T-helper 1 cell treated with Interleukin-12 subunit alpha and Interleukin-12 subunit beta and Interleukin-4 antibody, amounts not matched to agents 30 μg/mL and 1 μg/mL, for 36 hours (primary cell): ENCODE results near the gene UBE2U.
"Not testable (repeated sequence)": the region's sequence is repeated elsewhere in the genome, so short reads cannot be mapped to it uniquely, and the experiment has no call there.

Experiments used
- H3K27ac Mint-ChIP-seq: one replicate; pipeline ENCODE4 v1.8.0; 2021; ENCODE audit warnings: mild to moderate bottlenecking, mixed read lengths
- H3K27me3 Mint-ChIP-seq: one replicate; pipeline ENCODE4 v1.8.0; 2021; ENCODE audit warnings: low read depth, mixed read lengths
- H3K36me3 Mint-ChIP-seq: one replicate; pipeline ENCODE4 v1.8.0; 2021; ENCODE audit warnings: low read depth, mixed read lengths
- H3K4me1 Mint-ChIP-seq: one replicate; pipeline ENCODE4 v1.8.0; 2021; ENCODE audit warnings: low read depth, mixed read lengths
- H3K4me3 Mint-ChIP-seq: one replicate; pipeline ENCODE4 v1.8.0; 2021; ENCODE audit warnings: mild to moderate bottlenecking, moderate library complexity, mixed read lengths
- H3K9me3 Mint-ChIP-seq: one replicate; pipeline ENCODE4 v1.8.0; 2021; ENCODE audit warnings: mixed read lengths

UBE2U gene

GRCh38 chr1:64240206-64240605, 36.8 kb downstream of the UBE2U start:
- Mint-ChIP-seq H3K36me3 (no peaks in the 10 kb centered on the region), H3K4me3 (no peak overlapping the region), H3K9me3 (no peaks in the 10 kb centered on the region), H3K4me1 (peaks cover 2% of the 10 kb centered on the region), H3K27me3 (peaks cover 6% of the 10 kb centered on the region), H3K27ac (no peak overlapping the region)

DNA sequence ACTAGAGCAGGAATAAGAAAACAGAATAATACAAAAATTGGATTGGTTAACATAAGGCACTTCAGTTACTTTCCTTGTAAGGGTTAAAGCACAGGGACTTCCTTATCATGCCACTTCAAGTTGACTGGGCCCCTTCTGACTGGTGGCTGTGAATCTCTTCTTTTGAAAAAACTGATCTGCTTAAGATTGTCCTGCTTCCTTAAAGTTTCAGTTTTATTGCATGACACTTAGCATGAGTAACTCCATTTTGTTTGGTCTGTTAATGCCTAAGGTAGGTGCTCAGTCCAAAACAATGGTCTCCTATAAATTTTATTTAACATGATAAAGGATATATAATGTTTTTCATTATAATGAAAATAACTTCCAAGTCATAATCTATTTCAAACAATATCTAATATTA, 37.6 kb downstream of the UBE2U start:
- peaks cover 7% of the 10 kb centered on the region for H3K4me1 Mint-ChIP-seq
- H3K27me3 Mint-ChIP-seq: peaks cover 6% of the 10 kb centered on the region
- H3K36me3 Mint-ChIP-seq: no peaks in the 10 kb centered on the region
- H3K9me3 Mint-ChIP-seq: no peaks in the 10 kb centered on the region
- H3K27ac Mint-ChIP-seq: no peak overlapping the region
- no peak overlapping the region for H3K4me3 Mint-ChIP-seq

- Mint-ChIP-seq H3K4me3 (peak overlapping the region; percentile 33), H3K27me3 (peaks cover 8% of the 10 kb centered on the region), H3K36me3 (no peaks in the 10 kb centered on the region), H3K4me1 (peaks cover 7% of the 10 kb centered on the region), H3K27ac (no peak overlapping the region), H3K9me3 (no peaks in the 10 kb centered on the region)
Observed at GRCh38 chr1:64242895-64243756, 39.7 kb downstream of the UBE2U start.

DNA sequence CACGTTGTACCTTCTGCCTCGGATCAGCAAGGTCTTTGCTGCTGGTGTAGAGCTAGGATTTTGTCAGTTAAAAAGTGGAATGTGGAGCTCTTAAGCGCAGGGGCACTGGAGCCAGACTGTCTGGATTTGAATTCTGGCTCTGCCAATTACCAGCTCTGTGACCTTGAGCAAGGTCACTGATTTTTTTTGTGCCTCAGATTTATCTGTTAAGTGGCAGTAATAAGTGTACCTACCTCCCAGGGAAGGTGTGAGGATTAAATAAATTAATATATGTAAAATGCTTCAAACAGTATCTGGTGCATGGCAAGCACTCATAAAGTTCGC, 40.3 kb downstream of the UBE2U start:
- peaks cover 7% of the 10 kb centered on the region for H3K4me1 Mint-ChIP-seq

GRCh38 chr1:64245495-64245894, 42.1 kb downstream of the UBE2U start:
- Mint-ChIP-seq H3K4me1 (peaks cover 7% of the 10 kb centered on the region), H3K36me3 (no peaks in the 10 kb centered on the region), H3K4me3 (no peak overlapping the region), H3K27ac (peak overlapping the region; percentile 63), H3K27me3 (peaks cover 5% of the 10 kb centered on the region), H3K9me3 (no peaks in the 10 kb centered on the region)

More for the DNA sequence above, 40.3 kb downstream of the UBE2U start:
- Mint-ChIP-seq H3K4me3 (peak overlapping the region; percentile 33), H3K9me3 (no peaks in the 10 kb centered on the region), H3K27ac (no peak overlapping the region), H3K36me3 (no peaks in the 10 kb centered on the region), H3K27me3 (peaks cover 7% of the 10 kb centered on the region)

GRCh38 chr1:64246294-64246917, 43.0 kb downstream of the UBE2U start:
- Mint-ChIP-seq H3K36me3 (no peaks in the 10 kb centered on the region), H3K4me1 (peaks cover 7% of the 10 kb centered on the region), H3K27me3 (peaks cover 5% of the 10 kb centered on the region), H3K27ac (no peak overlapping the region), H3K4me3 (no peak overlapping the region), H3K9me3 (no peaks in the 10 kb centered on the region)

DNA sequence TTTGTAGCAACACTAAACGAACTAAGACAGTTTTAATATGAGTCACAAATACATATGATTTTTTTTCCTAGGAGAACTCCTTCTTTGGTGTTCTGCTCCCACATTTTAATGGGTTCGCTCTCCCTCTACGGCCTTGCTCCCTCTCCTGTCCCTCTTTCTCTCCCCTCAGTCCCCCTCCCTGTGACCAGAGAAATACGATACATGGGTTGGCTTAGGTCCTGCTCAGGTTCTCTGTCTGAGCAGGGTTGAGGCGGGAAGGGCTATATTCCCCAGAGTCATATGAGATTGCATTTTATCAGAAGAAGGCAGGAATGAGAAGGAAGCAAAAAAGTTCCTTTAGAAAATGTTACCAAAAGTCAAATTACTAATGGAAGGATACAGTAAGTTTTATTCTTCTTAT, 44.6 kb downstream of the UBE2U start:
- H3K27ac Mint-ChIP-seq: no peak overlapping the region
- H3K27me3 Mint-ChIP-seq: peaks cover 8% of the 10 kb centered on the region
- no peaks in the 10 kb centered on the region for H3K9me3 Mint-ChIP-seq
- no peak overlapping the region for H3K4me3 Mint-ChIP-seq
- H3K4me1 Mint-ChIP-seq: peaks cover 7% of the 10 kb centered on the region
- no peaks in the 10 kb centered on the region for H3K36me3 Mint-ChIP-seq

DNA sequence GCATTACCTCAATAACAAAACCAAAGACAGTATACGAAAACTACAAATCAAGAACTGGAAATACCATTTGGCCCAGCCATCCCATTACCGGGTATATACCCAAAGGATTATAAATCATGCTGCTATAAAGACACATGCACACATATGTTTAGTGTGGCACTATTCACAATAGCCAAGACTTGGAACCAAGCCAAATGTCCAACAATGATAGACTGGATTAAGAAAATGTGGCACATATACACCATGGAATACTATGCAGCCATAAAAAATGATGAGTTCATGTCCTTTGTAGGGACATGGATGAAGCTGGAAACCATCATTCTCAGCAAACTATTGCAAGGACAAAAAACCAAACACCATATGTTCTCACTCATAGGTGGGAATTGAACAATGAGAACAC, 47.0 kb downstream of the UBE2U start:
- peaks cover 23% of the 10 kb centered on the region for H3K27me3 Mint-ChIP-seq
- H3K4me3 Mint-ChIP-seq, H3K27ac Mint-ChIP-seq, H3K9me3 Mint-ChIP-seq, H3K36me3 Mint-ChIP-seq, H3K4me1 Mint-ChIP-seq: not testable (repeated sequence)

DNA sequence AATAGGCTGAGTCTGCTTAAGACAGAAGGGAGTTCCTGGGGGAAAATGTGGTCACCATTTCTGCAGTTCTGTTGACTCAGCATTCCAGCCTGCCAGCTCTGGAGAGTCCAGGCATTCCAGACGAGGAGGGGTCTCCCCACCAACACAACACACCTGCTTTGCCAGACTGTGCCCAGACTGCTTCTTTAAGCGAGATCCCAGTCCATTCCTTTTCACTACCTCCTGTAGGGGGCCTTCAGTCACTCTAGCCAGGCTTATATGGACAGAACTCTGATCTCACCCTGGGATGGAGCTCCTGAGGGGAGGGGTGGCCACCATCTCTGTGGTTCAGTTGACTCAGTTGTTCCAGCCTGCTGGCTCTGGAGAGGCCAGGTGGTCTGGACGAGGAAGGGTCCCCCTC, 48.5 kb downstream of the UBE2U start:
- Mint-ChIP-seq H3K27ac (no peak overlapping the region), H3K4me3 (no peak overlapping the region), H3K4me1 (no peaks in the 10 kb centered on the region), H3K27me3 (peaks cover 35% of the 10 kb centered on the region), H3K36me3 (no peaks in the 10 kb centered on the region), H3K9me3 (no peaks in the 10 kb centered on the region)

DNA sequence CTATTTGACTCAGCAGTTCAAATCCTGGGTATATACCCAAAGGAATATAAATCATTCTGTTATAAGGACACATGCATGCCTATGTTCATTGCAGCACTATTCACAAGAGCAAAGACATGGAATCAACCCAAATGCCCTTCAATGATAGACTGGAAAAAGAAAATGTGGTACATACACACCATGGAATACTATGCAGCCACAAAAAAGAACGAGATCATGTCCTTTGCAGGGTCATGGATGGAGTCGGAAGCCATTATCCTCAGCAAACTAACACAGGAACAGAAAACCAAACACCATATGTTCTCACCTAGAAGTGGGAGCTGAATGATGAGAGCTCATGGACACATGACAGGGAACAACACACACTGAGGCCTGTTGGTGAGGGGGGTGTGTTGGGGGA, 53.8 kb downstream of the UBE2U start:
- H3K9me3 Mint-ChIP-seq, H3K4me1 Mint-ChIP-seq, H3K27ac Mint-ChIP-seq, H3K36me3 Mint-ChIP-seq, H3K4me3 Mint-ChIP-seq: not testable (repeated sequence)
- H3K27me3 Mint-ChIP-seq: peaks cover 48% of the 10 kb centered on the region

GRCh38 chr1:64258444-64258843, 55.0 kb downstream of the UBE2U start:
- H3K4me3 Mint-ChIP-seq, H3K4me1 Mint-ChIP-seq, H3K36me3 Mint-ChIP-seq, H3K27ac Mint-ChIP-seq, H3K9me3 Mint-ChIP-seq: not testable (repeated sequence)
- peaks cover 52% of the 10 kb centered on the region for H3K27me3 Mint-ChIP-seq

GRCh38 chr1:64263335-64263734, 59.9 kb downstream of the UBE2U start:
- Mint-ChIP-seq H3K27me3 (peaks cover 30% of the 10 kb centered on the region), H3K36me3 (no peaks in the 10 kb centered on the region), H3K4me1 (no peaks in the 10 kb centered on the region), H3K4me3 (no peak overlapping the region), H3K27ac (no peak overlapping the region), H3K9me3 (no peaks in the 10 kb centered on the region)

- no peaks in the 10 kb centered on the region for H3K36me3 Mint-ChIP-seq
- no peaks in the 10 kb centered on the region for H3K9me3 Mint-ChIP-seq
- H3K27me3 Mint-ChIP-seq: peaks cover 30% of the 10 kb centered on the region
- no peak overlapping the region for H3K27ac Mint-ChIP-seq
- H3K4me1 Mint-ChIP-seq: no peaks in the 10 kb centered on the region
- H3K4me3 Mint-ChIP-seq: no peak overlapping the region
Observed at GRCh38 chr1:64263856-64264255, 60.4 kb downstream of the UBE2U start.

DNA sequence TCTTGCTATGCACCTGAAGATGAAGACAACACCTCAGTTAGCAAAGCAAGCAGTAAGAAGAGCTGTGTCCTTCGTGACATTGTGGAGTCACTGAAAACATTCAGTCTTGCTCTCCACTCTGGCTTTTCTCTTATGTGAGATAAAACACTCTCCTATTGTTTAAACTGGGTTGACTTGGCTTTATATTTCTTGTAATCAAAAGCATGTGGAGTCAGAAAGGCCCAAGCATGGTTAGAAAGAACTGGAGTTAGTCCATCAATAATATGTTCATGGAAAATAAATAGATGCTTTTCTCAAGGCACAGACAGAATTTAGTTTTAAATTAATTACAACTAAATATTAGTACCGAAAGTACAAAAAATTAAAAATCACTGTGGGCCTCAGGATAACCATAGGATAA, 61.7 kb downstream of the UBE2U start:
- H3K4me3 Mint-ChIP-seq: no peak overlapping the region
- H3K4me1 Mint-ChIP-seq: no peaks in the 10 kb centered on the region
- H3K36me3 Mint-ChIP-seq: no peaks in the 10 kb centered on the region
- no peak overlapping the region for H3K27ac Mint-ChIP-seq
- peaks cover 34% of the 10 kb centered on the region for H3K27me3 Mint-ChIP-seq
- H3K9me3 Mint-ChIP-seq: no peaks in the 10 kb centered on the region

- no peaks in the 10 kb centered on the region for H3K4me1 Mint-ChIP-seq
- H3K27ac Mint-ChIP-seq: no peak overlapping the region
- no peaks in the 10 kb centered on the region for H3K9me3 Mint-ChIP-seq
- H3K36me3 Mint-ChIP-seq: no peaks in the 10 kb centered on the region
- H3K27me3 Mint-ChIP-seq: peaks cover 22% of the 10 kb centered on the region
- H3K4me3 Mint-ChIP-seq: no peak overlapping the region
Observed at GRCh38 chr1:64266991-64267390, 63.6 kb downstream of the UBE2U start.
